HG03469 (cell line): ENCODE data around the gene COMT.

ENCODE experiments used
- ATAC-seq: cut with Tn5 transposase; IDR thresholded peaks from one replicate; pipeline ENCODE4 v1.9.1; 2021; ENCODE audit warnings: mild to moderate bottlenecking, moderate library complexity, moderate number of reproducible peaks; ENCODE audit not compliant: unreplicated experiment

Gene COMT

GRCh38 chr22:19955241-19956128 lies 13.9 kb downstream of the COMT start:
- ATAC-seq = no peak

GRCh38 chr22:19957445-19957844 lies 15.9 kb downstream of the COMT start:
- no peak for ATAC-seq

- ATAC-seq = no peak
Observed at GRCh38 chr22:19958083-19959042, 16.8 kb downstream of the COMT start.

DNA sequence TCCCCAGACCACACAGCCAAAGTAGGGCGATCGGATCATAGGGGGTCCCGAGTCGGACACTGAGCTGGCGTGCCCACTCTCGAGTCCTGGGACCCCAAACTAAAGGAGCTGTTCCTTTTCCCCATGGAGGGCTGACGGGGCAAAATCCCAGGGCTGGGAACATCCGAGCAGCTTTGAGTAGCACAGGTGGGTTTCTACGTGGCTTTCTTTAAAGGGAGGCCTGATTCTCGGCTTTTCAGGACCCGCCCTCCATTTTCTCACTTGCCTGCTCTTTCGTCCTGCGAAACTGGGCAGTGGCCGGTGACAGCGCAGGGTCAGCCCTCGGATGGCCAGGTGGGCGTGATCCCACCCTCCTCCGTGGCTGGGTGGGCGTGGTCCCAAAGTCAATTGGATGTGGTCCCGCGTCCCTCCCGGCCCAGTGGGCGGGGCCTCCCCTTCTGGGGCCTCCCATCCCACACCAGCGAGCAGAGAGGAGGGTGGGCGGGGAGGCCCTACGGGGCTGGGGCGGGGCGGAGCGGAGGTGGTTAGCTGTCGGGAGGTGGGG lies 17.5 kb downstream of the COMT start:
- no peak for ATAC-seq

GRCh38 chr22:19959587-19960490 lies 18.3 kb downstream of the COMT start:
- no peak for ATAC-seq

GRCh38 chr22:19960491-19961200 lies 19.1 kb downstream of the COMT start:
- no peak for ATAC-seq

GRCh38 chr22:19961201-19961580 lies 19.6 kb downstream of the COMT start:
- no peak for ATAC-seq

GRCh38 chr22:19961868-19962245 lies 20.3 kb downstream of the COMT start:
- ATAC-seq = no peak

GRCh38 chr22:19962246-19962908 lies 20.8 kb downstream of the COMT start:
- no peak for ATAC-seq

DNA sequence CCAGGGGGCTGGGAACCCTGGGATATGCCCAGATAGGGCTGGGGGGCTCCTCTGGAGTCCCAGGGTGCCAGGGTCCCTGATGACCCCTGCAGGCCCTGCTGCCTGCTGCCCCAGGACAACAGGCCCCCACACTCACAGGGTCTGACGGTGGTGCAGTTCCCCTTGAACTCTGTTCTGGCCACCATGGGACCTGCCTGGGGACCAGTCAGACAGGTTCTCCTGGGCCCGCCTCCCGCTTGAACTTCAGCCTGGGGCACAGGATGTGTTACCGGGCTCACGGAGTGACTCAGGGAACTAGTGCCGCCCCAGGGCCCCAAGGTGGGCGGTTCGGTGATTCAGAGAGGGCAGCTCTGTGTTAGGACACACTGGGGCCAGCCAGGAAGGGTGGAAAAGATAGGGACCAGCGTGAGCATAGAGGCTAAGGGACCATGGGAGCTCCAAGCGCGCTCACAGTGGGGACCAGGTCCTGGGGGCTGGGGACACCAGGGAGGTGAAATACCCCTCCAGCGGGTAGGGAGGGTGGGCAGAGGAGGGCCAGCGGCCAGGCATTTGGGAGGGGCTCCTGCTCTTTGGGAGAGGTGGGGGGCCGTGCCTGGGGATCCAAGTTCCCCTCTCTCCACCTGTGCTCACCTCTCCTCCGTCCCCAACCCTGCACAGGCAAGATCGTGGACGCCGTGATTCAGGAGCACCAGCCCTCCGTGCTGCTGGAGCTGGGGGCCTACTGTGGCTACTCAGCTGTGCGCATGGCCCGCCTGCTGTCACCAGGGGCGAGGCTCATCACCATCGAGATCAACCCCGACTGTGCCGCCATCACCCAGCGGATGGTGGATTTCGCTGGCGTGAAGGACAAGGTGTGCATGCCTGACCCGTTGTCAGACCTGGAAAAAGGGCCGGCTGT lies 21.6 kb downstream of the COMT start:
- no peak for ATAC-seq

DNA sequence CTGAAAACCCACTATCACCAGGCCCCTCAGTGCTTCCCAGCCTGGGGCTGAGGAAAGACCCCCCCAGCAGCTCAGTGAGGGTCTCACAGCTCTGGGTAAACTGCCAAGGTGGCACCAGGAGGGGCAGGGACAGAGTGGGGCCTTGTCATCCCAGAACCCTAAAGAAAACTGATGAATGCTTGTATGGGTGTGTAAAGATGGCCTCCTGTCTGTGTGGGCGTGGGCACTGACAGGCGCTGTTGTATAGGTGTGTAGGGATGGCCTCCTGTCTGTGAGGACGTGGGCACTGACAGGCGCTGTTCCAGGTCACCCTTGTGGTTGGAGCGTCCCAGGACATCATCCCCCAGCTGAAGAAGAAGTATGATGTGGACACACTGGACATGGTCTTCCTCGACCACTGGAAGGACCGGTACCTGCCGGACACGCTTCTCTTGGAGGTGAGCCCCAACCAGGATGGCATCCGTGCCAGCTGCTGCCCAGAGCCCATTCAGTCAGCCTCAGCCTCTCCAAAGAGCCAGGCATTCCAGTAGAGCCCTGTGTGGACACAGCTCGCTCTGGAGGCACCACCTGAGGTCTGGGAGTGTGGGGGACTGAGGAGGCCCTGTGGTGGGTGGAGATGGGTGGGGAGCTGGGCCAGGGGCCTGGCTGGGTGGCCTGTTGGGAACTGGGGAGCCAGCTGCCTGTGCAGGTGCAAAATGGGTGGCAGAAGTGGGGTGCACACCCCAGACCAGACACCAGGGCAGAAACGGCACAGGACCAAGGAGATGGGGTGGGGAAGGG lies 22.5 kb downstream of the COMT start:
- ATAC-seq = no peak

GRCh38 chr22:19964701-19965386 lies 23.3 kb downstream of the COMT start:
- no peak for ATAC-seq

DNA sequence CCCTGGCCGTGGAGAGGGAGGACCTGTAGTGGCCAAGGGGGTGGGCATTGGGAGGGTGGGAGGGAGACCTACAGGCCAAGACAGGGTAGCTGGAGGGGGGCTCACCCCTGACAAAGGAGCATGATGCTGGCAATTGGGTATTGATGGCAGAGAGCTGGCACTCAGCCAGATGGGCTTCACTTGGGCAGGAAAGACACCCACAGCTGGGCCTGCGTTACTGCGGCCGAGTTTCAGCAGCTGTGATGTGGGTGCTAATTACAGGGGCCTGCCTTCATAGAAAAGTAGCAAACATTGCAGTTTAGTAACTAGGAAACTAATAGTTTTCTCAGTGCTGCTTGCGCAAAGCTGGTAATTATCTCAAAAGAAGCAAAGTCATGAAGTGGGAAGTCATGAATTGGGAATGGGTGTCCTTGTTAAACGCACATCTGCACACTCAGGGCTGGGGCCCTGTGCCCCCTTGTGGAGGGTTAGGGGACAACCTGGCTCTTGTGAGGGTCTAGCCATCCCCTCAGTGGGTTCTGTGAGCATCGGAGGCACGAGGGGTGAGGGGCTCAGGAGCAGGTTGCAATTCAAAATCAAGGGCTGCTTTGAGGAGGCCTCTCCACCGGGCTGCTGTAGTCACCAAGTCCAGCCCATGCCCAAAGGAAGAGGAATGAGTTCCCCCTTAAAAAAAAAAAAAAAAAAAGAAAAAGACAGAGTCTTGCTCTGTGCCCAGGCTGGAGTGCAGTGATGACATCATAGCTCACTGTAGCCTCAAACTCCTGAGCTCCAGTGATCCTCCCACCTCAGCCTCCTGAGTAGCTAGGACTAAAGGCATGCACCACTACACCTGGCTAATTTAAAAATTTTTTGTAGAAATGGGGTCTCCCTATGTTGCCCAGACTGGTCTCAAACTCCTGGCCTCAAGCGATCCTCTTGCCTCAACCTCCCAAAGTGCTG lies 24.5 kb downstream of the COMT start:
- ATAC-seq = no peak

GRCh38 chr22:19966908-19967750 lies 25.6 kb downstream of the COMT start:
- no peak for ATAC-seq
